ENCODE results near the gene CD44.

CD44 gene

GRCh38 chr11:35270342-35270741 is 131.4 kb downstream of the CD44 start:
- in situ Hi-C loops (cut with MboI; ENCODE audit: low pct_unique_long_range_greater_than_20kb, low sequenced_read_pairs): no loop called here

GRCh38 chr11:35271031-35271430 is 132.1 kb downstream of the CD44 start:
- in situ Hi-C loops (cut with MboI; ENCODE audit: low pct_unique_long_range_greater_than_20kb, low sequenced_read_pairs): no loop called here
- no peak for DNase-seq

More at GRCh38 chr11:35270342-35270741, 131.4 kb downstream of the CD44 start:
- DNase-seq: no peak

- DNase-seq: no peak
- in situ Hi-C loops (cut with MboI; ENCODE audit: low pct_unique_long_range_greater_than_20kb, low sequenced_read_pairs): no loop called here
Measured at GRCh38 chr11:35272391-35272902, 133.5 kb downstream of the CD44 start.

- DNase-seq: no peak
- in situ Hi-C loops (cut with MboI; ENCODE audit: low pct_unique_long_range_greater_than_20kb, low sequenced_read_pairs): no loop called here
Measured at GRCh38 chr11:35274909-35275785, 136.2 kb downstream of the CD44 start.

- no peak for DNase-seq
- in situ Hi-C loops (cut with MboI; ENCODE audit: low pct_unique_long_range_greater_than_20kb, low sequenced_read_pairs): no loop called here
Measured at GRCh38 chr11:35275786-35276170, 136.8 kb downstream of the CD44 start.

GRCh38 chr11:35276396-35277145 is 137.6 kb downstream of the CD44 start:
- in situ Hi-C loops (cut with MboI; ENCODE audit: low pct_unique_long_range_greater_than_20kb, low sequenced_read_pairs): no loop called here
- no peak for DNase-seq

- no peak for DNase-seq
- in situ Hi-C loops (cut with MboI; ENCODE audit: low pct_unique_long_range_greater_than_20kb, low sequenced_read_pairs): no loop called here
Measured at GRCh38 chr11:35277827-35278226, 138.9 kb downstream of the CD44 start.

GRCh38 chr11:35280727-35281126 is 141.8 kb downstream of the CD44 start:
- DNase-seq: no peak
- in situ Hi-C loops (cut with MboI; ENCODE audit: low pct_unique_long_range_greater_than_20kb, low sequenced_read_pairs): no loop called here

- no peak for DNase-seq
- in situ Hi-C loops (cut with MboI; ENCODE audit: low pct_unique_long_range_greater_than_20kb, low sequenced_read_pairs): no loop called here
Measured at GRCh38 chr11:35281169-35281688, 142.3 kb downstream of the CD44 start.

Data from KBM-7 (cell line).